Spleen (tissue), 11 donors: ENCODE measurements around the gene TENM3. TPM values are rescaled to one million over a fixed set of nuclear protein-coding genes. Genes with fewer than 3 reads are reported as not detected.

Source experiments
- DNase-seq: peaks from one replicate; pipeline ENCODE4 v3.0.0-alpha.2; 2020
- H3K27ac ChIP-seq, 8 donors: fragments of 200-600 bp; sonication (generic) in 7 of 8; 1 replicate in 4 of 8; 2 replicates in 4 of 8; pipeline versions ENCODE4 v1.5.0 to v1.8.0; 2016 to 2021; ENCODE audit warnings: inconsistent platforms in 4 of 8, mild to moderate bottlenecking in 4 of 8, moderate library complexity in 1 of 8
- H3K27me3 ChIP-seq, 7 donors: fragments of 200-600 bp; sonication (generic) in 6 of 7; replicated peaks in 1 of 7; 1 replicate in 4 of 7; 2 replicates in 3 of 7; pipeline versions ENCODE4 v1.5.0 to v1.8.0; 2016 to 2021; ENCODE audit warnings: inconsistent platforms in 3 of 7, mild to moderate bottlenecking in 1 of 7
- H3K36me3 ChIP-seq, 6 donors: fragments of 200-600 bp; sonication (generic) in 5 of 6; 1 replicate in 4 of 6; 2 replicates in 2 of 6; pipeline versions ENCODE4 v1.5.0 to v1.8.0; 2016 to 2021; ENCODE audit warnings: inconsistent platforms in 2 of 6
- H3K4me1 ChIP-seq, 6 donors: fragments of 200-600 bp; sonication (generic) in 5 of 6; 1 replicate in 3 of 6; 2 replicates in 3 of 6; pipeline versions ENCODE4 v1.5.0 to v1.8.0; 2016 to 2021; ENCODE audit warnings: inconsistent platforms in 3 of 6
- H3K4me3 ChIP-seq, 8 donors: fragments of 200-600 bp; sonication (generic) in 7 of 8; 1 replicate in 4 of 8; 2 replicates in 4 of 8; pipeline versions ENCODE4 v1.5.0 to v1.8.0; 2016 to 2021; ENCODE audit warnings: inconsistent platforms in 4 of 8, mild to moderate bottlenecking in 4 of 8, moderate library complexity in 2 of 8
- H3K9me3 ChIP-seq, 8 donors: fragments of 200-600 bp; sonication (generic) in 7 of 8; 1 replicate in 4 of 8; 2 replicates in 4 of 8; pipeline versions ENCODE4 v1.5.0 to v1.8.0; 2016 to 2021; ENCODE audit warnings: inconsistent platforms in 4 of 8
- POLR2A ChIP-seq, 3 donors: fragments of 450-650 bp; IDR thresholded peaks; one replicate each; pipeline ENCODE4 v1.5.1; 2017; ENCODE audit warnings: antibody characterized with exemption in 3 of 3, mild to moderate bottlenecking in 1 of 3
- POLR2AphosphoS5 ChIP-seq, 3 donors: sonication (generic); formaldehyde crosslinking; IDR thresholded peaks; one replicate each; pipeline ENCODE4 v1.5.1; 2017; ENCODE audit warnings: antibody characterized with exemption in 3 of 3
- WGBS, 5 donors: extraction: QIAGEN DNeasy Blood & Tissue Kit in 3 of 5; methylation state at CpG; one replicate each; pipeline versions ENCODE4 v1.1.5 to v1.1.7; 2013 to 2018; 5-methylcytosine and 5-hydroxymethylcytosine counted together
- intact Hi-C: fragments of 100-400 bp; cut with DNase I; formaldehyde crosslinking; loops from one replicate; pipeline ENCODE4 v1.15.0; 2023; ENCODE audit warnings: low total_unique reads
- polyA plus RNA-seq, 3 donors: library from polyadenylated mRNA; stranded (reverse); fragments of 200-250 nt; gene quantifications; one replicate each; pipeline ENCODE4 v1.2.1, GENCODE V29; 2013
- total RNA-seq, 7 donors: library from RNA; depleted of rRNA in 3 of 7; stranded (reverse); fragments of >200 nt in 3 of 7; fragmentation: NEBNext Ultra II Directional in 4 of 7; extraction: Animal tissue kit (Norgen Biotek cat#: 25700) in 4 of 7; gene quantifications; one replicate each; pipeline versions ENCODE4 v1.1.0 to v1.2.1, GENCODE V29; 2016 to 2021
- TF ChIP-seq, protein P1 (sequence below), 11 experiments: fragments of 200-600 bp in 7 of 11; fragments of 450-650 bp in 4 of 11; sonication (generic) in 4 of 11; IDR thresholded peaks in 8 of 11; conservative IDR thresholded peaks in 3 of 11; 1 replicate in 7 of 11; 2 replicates in 4 of 11; pipeline versions ENCODE4 v1.4.0 to v1.8.0; 2016 to 2021; ENCODE audit warnings: antibody characterized with exemption in 11 of 11, inconsistent platforms in 4 of 11, mild to moderate bottlenecking in 1 of 11
- donor health status: healthy with polysubstance abuse.
- donor health status: DM: no; HTN: no; CAD: no; lungs with moderate emphysema.
- donor health status: DM: no; HTN: no; CAD: no.
- donor health status: Bipolar disorder and iron deficiency.
- donor health status: healthy.
- donor health status: DM: no; HTN: no; CAD: no.
- donor health status: DM: yes; HTN: yes; CAD: no.

The TENM3 gene
- total and polyA plus RNA-seq, 10 donors, result 0.37 to 45.6 (median 17.7) TPM

DNA sequence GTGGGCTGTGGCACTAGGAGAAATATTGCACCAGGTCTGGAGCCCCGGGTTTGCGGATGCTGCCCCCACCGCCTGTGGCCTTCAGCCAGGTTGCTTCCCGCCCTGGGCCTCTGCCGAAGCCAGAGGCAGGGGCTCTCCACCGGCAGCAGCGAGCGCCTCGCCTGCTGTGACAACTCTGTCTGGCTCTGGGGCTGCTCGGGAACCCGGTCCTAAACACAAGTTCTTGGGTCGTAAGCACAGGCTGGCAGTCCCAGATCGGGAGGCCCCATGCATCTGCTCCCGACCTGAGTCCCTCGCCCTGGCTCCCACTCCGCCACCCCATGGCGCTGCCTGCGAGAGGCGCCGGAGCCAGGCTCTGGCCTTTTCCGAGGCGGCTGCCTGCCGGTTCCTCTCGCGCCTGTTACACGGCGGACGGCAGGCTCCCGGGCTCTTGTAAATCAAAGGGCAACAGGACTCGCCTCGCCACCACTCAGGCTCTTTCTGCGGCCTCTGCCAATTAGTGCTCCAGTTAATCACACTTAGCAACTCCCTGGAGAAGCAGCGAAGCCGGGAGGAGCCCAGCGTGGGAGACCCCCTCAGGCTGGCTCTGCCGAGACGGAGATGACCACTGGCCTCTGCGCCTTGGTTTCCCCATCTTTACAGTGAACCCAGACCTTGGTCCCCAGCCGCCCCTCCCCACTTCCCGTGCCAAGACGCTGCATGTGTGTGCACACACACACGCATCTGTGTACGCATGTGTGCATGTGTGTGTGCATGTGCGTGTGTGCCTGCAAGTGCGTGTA, 564.8 kb downstream of the TENM3 start:
- Histone ChIP-seq H3K4me3 (no peak overlapping the region), H3K4me1 (peaks cover 0 to 25% (median 14%) of the 10 kb centered on the region in 6 donors), H3K9me3 (peaks cover 0 to 34% (median 11%) of the 10 kb centered on the region in 8 donors), H3K27ac (no peak overlapping the region), H3K36me3 (no peaks in the 10 kb centered on the region), H3K27me3 (peaks cover 0 to 22% (median 0%) of the 10 kb centered on the region in 7 donors)
- no peak for DNase-seq
- 81 to 96% (median 89%) methylated on average over 17 to 45 of the region's 45 CpGs for WGBS, 5 donors
- intact Hi-C loops, result loop anchor here (10.0 kb wide), 2 partner anchors 117 to 333 kb away; no protein-coding TSS in a partner anchor
- TF ChIP-seq POLR2A (IDR thresholded peaks at IDR 0.05) (no peak), POLR2AphosphoS5 (IDR thresholded peaks at IDR 0.05) (no peak)
- TF ChIP-seq, protein P1, sequence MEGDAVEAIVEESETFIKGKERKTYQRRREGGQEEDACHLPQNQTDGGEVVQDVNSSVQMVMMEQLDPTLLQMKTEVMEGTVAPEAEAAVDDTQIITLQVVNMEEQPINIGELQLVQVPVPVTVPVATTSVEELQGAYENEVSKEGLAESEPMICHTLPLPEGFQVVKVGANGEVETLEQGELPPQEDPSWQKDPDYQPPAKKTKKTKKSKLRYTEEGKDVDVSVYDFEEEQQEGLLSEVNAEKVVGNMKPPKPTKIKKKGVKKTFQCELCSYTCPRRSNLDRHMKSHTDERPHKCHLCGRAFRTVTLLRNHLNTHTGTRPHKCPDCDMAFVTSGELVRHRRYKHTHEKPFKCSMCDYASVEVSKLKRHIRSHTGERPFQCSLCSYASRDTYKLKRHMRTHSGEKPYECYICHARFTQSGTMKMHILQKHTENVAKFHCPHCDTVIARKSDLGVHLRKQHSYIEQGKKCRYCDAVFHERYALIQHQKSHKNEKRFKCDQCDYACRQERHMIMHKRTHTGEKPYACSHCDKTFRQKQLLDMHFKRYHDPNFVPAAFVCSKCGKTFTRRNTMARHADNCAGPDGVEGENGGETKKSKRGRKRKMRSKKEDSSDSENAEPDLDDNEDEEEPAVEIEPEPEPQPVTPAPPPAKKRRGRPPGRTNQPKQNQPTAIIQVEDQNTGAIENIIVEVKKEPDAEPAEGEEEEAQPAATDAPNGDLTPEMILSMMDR (IDR thresholded peaks at IDR 0.05 in 8 of 11, conservative IDR thresholded peaks at IDR 0.05 in 3 of 11), result no peak

DNA sequence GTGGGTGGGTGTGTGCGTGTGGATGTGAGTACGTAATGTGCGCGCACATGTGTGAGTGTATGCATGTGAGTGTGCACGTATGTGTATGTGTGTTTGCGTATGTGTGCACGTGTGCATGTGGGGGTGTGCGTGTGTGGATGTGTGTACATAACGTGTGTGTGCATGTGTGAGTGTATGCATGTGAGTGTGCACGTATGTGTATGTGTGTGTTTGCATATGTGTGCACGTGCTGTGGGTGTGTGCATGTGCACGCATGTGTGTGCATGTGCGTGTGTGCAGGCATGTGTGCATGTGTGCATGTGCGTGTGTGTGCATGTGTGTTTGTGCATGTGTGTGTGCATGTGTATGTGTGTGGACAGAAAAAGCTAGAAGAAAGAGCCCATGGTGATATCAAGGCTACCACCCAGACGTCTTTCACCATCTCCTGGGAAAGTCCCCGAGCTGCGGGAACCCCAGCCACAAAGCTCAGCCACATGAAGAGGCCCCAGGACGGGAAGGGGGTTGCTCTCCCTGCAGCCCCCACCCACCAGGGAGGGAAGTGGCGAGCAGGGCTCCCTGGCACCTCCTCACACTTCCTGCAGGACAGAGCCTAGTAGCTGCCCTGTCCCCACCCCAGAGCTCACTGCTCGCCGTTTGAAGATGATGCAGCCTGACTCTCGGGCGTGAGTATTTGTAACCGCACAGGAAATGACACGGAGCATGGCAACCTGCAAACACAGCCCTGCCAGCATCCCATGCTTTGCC, 565.6 kb downstream of the TENM3 start:
- intact Hi-C loops, result loop anchor here (10.0 kb wide), 2 partner anchors 116 to 334 kb away; no protein-coding TSS in a partner anchor
- H3K9me3 ChIP-seq, result peaks cover 0 to 34% (median 11%) of the 10 kb centered on the region in 8 donors
- peaks cover 0 to 22% (median 0%) of the 10 kb centered on the region in 7 donors for H3K27me3 ChIP-seq
- H3K4me1 ChIP-seq, result peaks cover 0 to 25% (median 14%) of the 10 kb centered on the region in 6 donors
- 51 to 85% (median 59%) methylated on average over 23 to 25 of the region's 25 CpGs for WGBS, 5 donors
- no peak overlapping the region for H3K27ac ChIP-seq
- peak overlapping the region in 1 of 8 donors; percentile 32 for H3K4me3 ChIP-seq
- TF ChIP-seq POLR2AphosphoS5 (IDR thresholded peaks at IDR 0.05) (no peak), POLR2A (IDR thresholded peaks at IDR 0.05) (no peak)
- TF ChIP-seq, protein P1 (IDR thresholded peaks at IDR 0.05 in 8 of 11, conservative IDR thresholded peaks at IDR 0.05 in 3 of 11), result no peak
- no peaks in the 10 kb centered on the region for H3K36me3 ChIP-seq
- DNase-seq, result no peak

DNA sequence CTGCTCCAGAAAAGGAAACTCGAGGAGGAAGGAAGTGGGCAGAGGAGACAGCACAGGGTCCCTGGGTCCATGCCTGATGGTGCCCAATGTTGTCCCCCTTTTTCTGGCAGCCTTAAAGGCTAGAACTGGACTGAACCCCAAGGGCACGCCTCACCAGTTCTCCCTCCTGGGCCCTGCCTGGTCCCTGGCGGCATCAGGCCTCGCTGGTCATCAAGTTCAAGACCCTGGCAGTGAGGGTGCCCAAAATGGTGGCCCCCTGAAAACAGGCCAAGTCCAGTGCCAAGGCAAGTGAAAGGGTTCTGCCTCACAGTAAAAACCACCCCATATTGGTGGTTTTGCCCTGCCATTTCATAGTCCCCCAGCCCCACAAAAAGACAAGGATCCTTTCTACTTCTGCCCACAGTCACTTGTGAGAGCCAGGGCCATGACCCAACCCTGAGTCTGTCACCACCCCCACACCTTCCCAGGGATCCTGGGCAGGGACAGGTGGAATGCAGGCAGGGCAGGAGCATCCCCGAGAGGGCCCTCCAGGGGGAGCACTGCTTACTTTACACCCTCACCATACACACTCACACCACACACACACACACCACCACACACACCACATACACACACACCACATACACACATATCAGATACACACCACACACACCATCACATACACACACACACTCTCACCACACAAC, 566.4 kb downstream of the TENM3 start:
- H3K27me3 ChIP-seq, result peaks cover 0 to 22% (median 0%) of the 10 kb centered on the region in 7 donors
- TF ChIP-seq POLR2AphosphoS5 (IDR thresholded peaks at IDR 0.05), result no peak
- TF ChIP-seq, protein P1 (IDR thresholded peaks at IDR 0.05 in 8 of 11, conservative IDR thresholded peaks at IDR 0.05 in 3 of 11), result peak in 1 of 11 experiments; percentile 11
- WGBS, 5 donors, result 30 to 95% (median 40%) methylated on average over 5 of the region's 5 CpGs
- H3K4me3 ChIP-seq, result peak overlapping the region in 1 of 8 donors; percentile 32
- peaks cover 0 to 34% (median 11%) of the 10 kb centered on the region in 8 donors for H3K9me3 ChIP-seq
- no peak for DNase-seq
- no peak overlapping the region for H3K27ac ChIP-seq
- no peaks in the 10 kb centered on the region for H3K36me3 ChIP-seq
- peaks cover 0 to 25% (median 14%) of the 10 kb centered on the region in 6 donors for H3K4me1 ChIP-seq
- intact Hi-C loops, result loop anchor here (10.0 kb wide), 2 partner anchors 115 to 335 kb away; no protein-coding TSS in a partner anchor
